ENCODE data around the gene E2F1. TPM values are rescaled to one million over a fixed set of nuclear protein-coding genes. Genes with fewer than 3 reads are reported as not detected.
A peak's percentile ranks its signal among the peaks of the same experiment; 100 is the strongest.

The E2F1 gene
- total RNA-seq, 3 donors from 2014 or later (not counting 1 experiment from before 2014, with no cell fraction given): 4.6 to 5.6 (median 4.7) TPM

- no peak overlapping the region for H3K4me3 ChIP-seq (ENCODE audit: low read length)
- intact Hi-C loops (cut with micrococcal nuclease): no loop called here
- WGBS (ENCODE audit: insufficient coverage): 98% methylated on average over 30 of the region's 31 CpGs
These were observed 9.2 kb downstream of the E2F1 start for GRCh38 chr20:33676652-33677645.

GRCh38 chr20:33676121-33676520 lies 10.1 kb downstream of the E2F1 start:
- intact Hi-C loops (cut with micrococcal nuclease): no loop called here
- DNase-seq (no peak), ATAC-seq (no peak)
- H3K9me3 Mint-ChIP-seq: no peaks in the 10 kb centered on the region
- peak overlapping the region; percentile 6 for H3K4me3 Mint-ChIP-seq
- TF ChIP-seq, protein P1, sequence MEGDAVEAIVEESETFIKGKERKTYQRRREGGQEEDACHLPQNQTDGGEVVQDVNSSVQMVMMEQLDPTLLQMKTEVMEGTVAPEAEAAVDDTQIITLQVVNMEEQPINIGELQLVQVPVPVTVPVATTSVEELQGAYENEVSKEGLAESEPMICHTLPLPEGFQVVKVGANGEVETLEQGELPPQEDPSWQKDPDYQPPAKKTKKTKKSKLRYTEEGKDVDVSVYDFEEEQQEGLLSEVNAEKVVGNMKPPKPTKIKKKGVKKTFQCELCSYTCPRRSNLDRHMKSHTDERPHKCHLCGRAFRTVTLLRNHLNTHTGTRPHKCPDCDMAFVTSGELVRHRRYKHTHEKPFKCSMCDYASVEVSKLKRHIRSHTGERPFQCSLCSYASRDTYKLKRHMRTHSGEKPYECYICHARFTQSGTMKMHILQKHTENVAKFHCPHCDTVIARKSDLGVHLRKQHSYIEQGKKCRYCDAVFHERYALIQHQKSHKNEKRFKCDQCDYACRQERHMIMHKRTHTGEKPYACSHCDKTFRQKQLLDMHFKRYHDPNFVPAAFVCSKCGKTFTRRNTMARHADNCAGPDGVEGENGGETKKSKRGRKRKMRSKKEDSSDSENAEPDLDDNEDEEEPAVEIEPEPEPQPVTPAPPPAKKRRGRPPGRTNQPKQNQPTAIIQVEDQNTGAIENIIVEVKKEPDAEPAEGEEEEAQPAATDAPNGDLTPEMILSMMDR (IDR thresholded peaks at IDR 0.05): no peak
- H3K27ac Mint-ChIP-seq: no peak overlapping the region
- no peaks in the 10 kb centered on the region for H3K36me3 Mint-ChIP-seq
- Histone ChIP-seq H3K9me3 (ENCODE audit: control insufficient read depth, insufficient read depth, low read length) (no peaks in the 10 kb centered on the region), H3K36me3 (ENCODE audit: control insufficient read depth, insufficient read depth, low read length) (no peaks in the 10 kb centered on the region), H3K27ac (ENCODE audit: low read length) (no peak overlapping the region), H3K4me3 (ENCODE audit: low read length) (no peak overlapping the region), H3K27me3 (ENCODE audit: control insufficient read depth, insufficient read depth, low read length) (no peaks in the 10 kb centered on the region), H3K4me1 (ENCODE audit: control insufficient read depth, insufficient read depth, low read length) (peaks cover 43% of the 10 kb centered on the region)
- no peaks in the 10 kb centered on the region for H3K27me3 Mint-ChIP-seq (ENCODE audit: low read depth in 2 of 2)
- H3K4me1 Mint-ChIP-seq: peaks cover 6 to 30% of the 10 kb centered on the region in 2 donors
- 95% methylated on average over 11 of the region's 11 CpGs for WGBS (ENCODE audit: insufficient coverage)

More at GRCh38 chr20:33676652-33677645, 9.2 kb downstream of the E2F1 start:
- Mint-ChIP-seq H3K9me3 (no peaks in the 10 kb centered on the region), H3K27me3 (ENCODE audit: low read depth in 2 of 2) (no peaks in the 10 kb centered on the region), H3K27ac (no peak overlapping the region), H3K36me3 (no peaks in the 10 kb centered on the region), H3K4me1 (peaks cover 6 to 30% of the 10 kb centered on the region in 2 donors), H3K4me3 (peak overlapping the region; percentile 35)
- H3K9me3 ChIP-seq (ENCODE audit: control insufficient read depth, insufficient read depth, low read length): no peaks in the 10 kb centered on the region
- no peaks in the 10 kb centered on the region for H3K36me3 ChIP-seq (ENCODE audit: control insufficient read depth, insufficient read depth, low read length)
- no peak overlapping the region for H3K27ac ChIP-seq (ENCODE audit: low read length)
- no peaks in the 10 kb centered on the region for H3K27me3 ChIP-seq (ENCODE audit: control insufficient read depth, insufficient read depth, low read length)
- TF ChIP-seq, protein P1 (IDR thresholded peaks at IDR 0.05): no peak
- no peak for ATAC-seq
- H3K4me1 ChIP-seq (ENCODE audit: control insufficient read depth, insufficient read depth, low read length): peaks cover 43% of the 10 kb centered on the region
- no peak for DNase-seq

- no peak for ATAC-seq
- intact Hi-C loops (cut with micrococcal nuclease): no loop called here
- Histone ChIP-seq H3K4me3 (ENCODE audit: low read length) (no peak overlapping the region), H3K27ac (ENCODE audit: low read length) (no peak overlapping the region), H3K27me3 (ENCODE audit: control insufficient read depth, insufficient read depth, low read length) (no peaks in the 10 kb centered on the region), H3K4me1 (ENCODE audit: control insufficient read depth, insufficient read depth, low read length) (peaks cover 41% of the 10 kb centered on the region), H3K36me3 (ENCODE audit: control insufficient read depth, insufficient read depth, low read length) (no peaks in the 10 kb centered on the region), H3K9me3 (ENCODE audit: control insufficient read depth, insufficient read depth, low read length) (no peaks in the 10 kb centered on the region)
- peak overlapping the region; percentile 81 for H3K4me3 Mint-ChIP-seq
- H3K4me1 Mint-ChIP-seq: peaks cover 6 to 30% of the 10 kb centered on the region in 2 donors
- H3K9me3 Mint-ChIP-seq: no peaks in the 10 kb centered on the region
- TF ChIP-seq, protein P1 (IDR thresholded peaks at IDR 0.05): no peak
- peak overlapping the region; percentile 5 to 75 for H3K27ac Mint-ChIP-seq
- no peak for DNase-seq
- H3K27me3 Mint-ChIP-seq (ENCODE audit: low read depth in 2 of 2): no peaks in the 10 kb centered on the region
- no peaks in the 10 kb centered on the region for H3K36me3 Mint-ChIP-seq
- WGBS (ENCODE audit: insufficient coverage): 90% methylated on average over 16 of the region's 16 CpGs
These were observed 10.8 kb downstream of the E2F1 start for GRCh38 chr20:33675136-33675959.

All from natural killer cell (primary cell).